ENCODE measurements around the gene FNDC10. TPM values are rescaled to one million over a fixed set of nuclear protein-coding genes. Genes with fewer than 3 reads are reported as not detected.

Gene FNDC10
- total RNA-seq, 2 experiments from 2014 or later, result 2.8 to 3.6 TPM

GRCh38 chr1:1622010-1622787, 22.3 kb upstream of the FNDC10 start:
- Mint-ChIP-seq H3K4me3 (no peak overlapping the region), H3K36me3 (ENCODE audit: low read depth) (no peaks in the 10 kb centered on the region), H3K27ac (no peak overlapping the region), H3K4me1 (ENCODE audit: low read depth) (peaks cover 5% of the 10 kb centered on the region), H3K9me3 (no peaks in the 10 kb centered on the region), H3K27me3 (no peaks in the 10 kb centered on the region)
- ATAC-seq, result no peak
- DNase-seq, result peak; percentile 3
- ChIA-PET CTCF (no interaction called here), POLR2A (no interaction called here)
- no peak for TF ChIP-seq CTCF (IDR thresholded peaks at IDR 0.05)
- intact Hi-C loops (cut with micrococcal nuclease), result no loop called here

GRCh38 chr1:1621173-1622009, 21.5 kb upstream of the FNDC10 start:
- TF ChIP-seq CTCF (IDR thresholded peaks at IDR 0.05), result no peak
- intact Hi-C loops (cut with micrococcal nuclease), result no loop called here
- H3K4me1 Mint-ChIP-seq (ENCODE audit: low read depth), result peaks cover 5% of the 10 kb centered on the region
- H3K36me3 Mint-ChIP-seq (ENCODE audit: low read depth), result no peaks in the 10 kb centered on the region
- no peak overlapping the region for H3K4me3 Mint-ChIP-seq
- ChIA-PET POLR2A (interaction anchor here (0.6 to 8.4 kb wide), 2 partner anchors 9 to 783 kb away, joined by 3 to 46 read pairs; partner anchors contain the start of gene MMP23B), CTCF (interaction anchor here (1.4 kb wide), 1 partner anchor 57 kb away, joined by 4 read pairs; no protein-coding TSS in a partner anchor)
- H3K27me3 Mint-ChIP-seq, result no peaks in the 10 kb centered on the region
- H3K9me3 Mint-ChIP-seq, result no peaks in the 10 kb centered on the region
- peak; percentile 2 for DNase-seq
- no peak for ATAC-seq
- no peak overlapping the region for H3K27ac Mint-ChIP-seq

DNA sequence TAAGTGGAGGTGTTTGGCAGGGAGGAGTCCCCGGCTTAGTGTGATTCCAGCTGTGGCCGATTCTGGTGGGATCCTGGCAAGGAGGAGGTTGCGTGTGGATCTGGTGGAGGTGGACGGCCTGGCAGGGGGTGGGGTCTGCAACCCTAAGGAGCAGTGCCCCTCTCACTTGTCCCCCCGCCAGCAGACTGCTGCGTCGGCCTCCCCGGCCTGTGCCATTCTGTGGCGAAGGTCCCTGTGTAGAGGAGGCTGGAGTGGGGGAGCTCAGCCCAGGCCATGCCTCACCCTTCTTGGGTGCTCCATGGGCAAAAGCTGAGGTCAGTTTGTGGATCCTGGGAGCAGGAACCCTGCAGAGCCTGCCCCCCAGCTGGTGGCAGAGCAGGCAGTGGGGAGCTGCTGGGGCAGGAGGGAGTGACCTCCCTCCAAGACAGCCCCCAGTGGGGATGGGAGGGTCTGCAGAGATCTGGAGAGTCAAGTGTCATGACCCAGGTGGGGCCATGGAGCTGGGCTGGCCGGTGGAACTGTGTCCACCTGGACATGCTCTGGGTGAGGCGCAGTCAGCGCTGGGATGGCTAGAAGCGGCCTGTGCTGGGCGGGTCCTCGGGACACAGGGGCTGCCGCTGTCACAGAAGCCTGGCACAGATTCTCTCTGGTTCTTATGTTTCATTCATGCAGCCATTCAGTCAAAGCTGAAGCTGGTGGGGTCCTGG, 20.7 kb upstream of the FNDC10 start:
- peaks cover 1% of the 10 kb centered on the region for H3K4me1 Mint-ChIP-seq (ENCODE audit: low read depth)
- DNase-seq (peak; percentile 1), ATAC-seq (no peak)
- no peak for TF ChIP-seq CTCF (IDR thresholded peaks at IDR 0.05)
- H3K36me3 Mint-ChIP-seq (ENCODE audit: low read depth), result no peaks in the 10 kb centered on the region
- no peak overlapping the region for H3K27ac Mint-ChIP-seq
- H3K27me3 Mint-ChIP-seq, result no peaks in the 10 kb centered on the region
- no peak overlapping the region for H3K4me3 Mint-ChIP-seq
- CTCF ChIA-PET, result interaction anchor here (1.4 kb wide), 1 partner anchor 58 kb away, joined by 4 read pairs; no protein-coding TSS in a partner anchor
- intact Hi-C loops (cut with micrococcal nuclease), result no loop called here
- POLR2A ChIA-PET, result interaction anchor here (0.7 to 8.4 kb wide), 2 partner anchors 9 to 23 kb away, joined by 3 to 46 read pairs; partner anchors contain the start of gene MMP23B
- H3K9me3 Mint-ChIP-seq, result no peaks in the 10 kb centered on the region

- ChIA-PET CTCF (interaction anchor here (1.0 to 1.4 kb wide), 3 partner anchors 17 to 58 kb away, joined by 3 to 4 read pairs (median 3); no protein-coding TSS in a partner anchor), POLR2A (interaction anchor here (0.7 to 8.4 kb wide), 2 partner anchors 10 to 23 kb away, joined by 3 to 46 read pairs; partner anchors contain the start of gene MMP23B)
- no peaks in the 10 kb centered on the region for H3K36me3 Mint-ChIP-seq (ENCODE audit: low read depth)
- H3K9me3 Mint-ChIP-seq, result no peaks in the 10 kb centered on the region
- no peak overlapping the region for H3K27ac Mint-ChIP-seq
- no peaks in the 10 kb centered on the region for H3K4me1 Mint-ChIP-seq (ENCODE audit: low read depth)
- intact Hi-C loops (cut with micrococcal nuclease), result no loop called here
- no peak overlapping the region for H3K4me3 Mint-ChIP-seq
- DNase-seq, result peak; percentile 9
- no peak for ATAC-seq
- no peaks in the 10 kb centered on the region for H3K27me3 Mint-ChIP-seq
- TF ChIP-seq CTCF (IDR thresholded peaks at IDR 0.05), result peak; percentile 39
Measured at GRCh38 chr1:1619917-1620361, 20.0 kb upstream of the FNDC10 start.
